Nephron progenitor cell (in vitro differentiated cells): ENCODE measurements around the gene ELANE.

Experiments
- DNase-seq: peaks from one replicate; pipeline ENCODE4 v3.0.0; 2021
- H3K27ac Mint-ChIP-seq: 2 replicates; pipeline ENCODE4 v1.8.0; 2021; ENCODE audit warnings: mild to moderate bottlenecking, moderate library complexity, mixed read lengths
- H3K27me3 Mint-ChIP-seq: 2 replicates; pipeline ENCODE4 v1.8.0; 2021; ENCODE audit warnings: mild to moderate bottlenecking, low read depth, mixed read lengths; ENCODE audit not compliant: poor library complexity
- H3K36me3 Mint-ChIP-seq: 2 replicates; pipeline ENCODE4 v1.8.0; 2021; ENCODE audit warnings: low read depth, mixed read lengths
- H3K4me1 Mint-ChIP-seq: 2 replicates; pipeline ENCODE4 v1.8.0; 2021; ENCODE audit warnings: mixed read lengths
- H3K4me3 Mint-ChIP-seq: 2 replicates; pipeline ENCODE4 v1.8.0; 2021; ENCODE audit warnings: mild to moderate bottlenecking, moderate library complexity, mixed read lengths
- H3K9me3 Mint-ChIP-seq: 2 replicates; pipeline ENCODE4 v1.8.0; 2021; ENCODE audit warnings: mild to moderate bottlenecking, moderate library complexity, mixed read lengths
- TF ChIP-seq, protein P1 (sequence below): fragments of 200-600 bp; sonication (generic); IDR thresholded peaks from 2 replicates; pipeline ENCODE4 v1.5.0; 2021; ENCODE audit warnings: antibody characterized with exemption

Gene ELANE

GRCh38 chr19:870963-871401, 18.9 kb downstream of the ELANE start:
- peaks cover 36% of the 10 kb centered on the region for H3K36me3 Mint-ChIP-seq
- peaks cover 6% of the 10 kb centered on the region for H3K4me1 Mint-ChIP-seq
- no peak for DNase-seq
- H3K27ac Mint-ChIP-seq, result no peak overlapping the region
- TF ChIP-seq, protein P1, sequence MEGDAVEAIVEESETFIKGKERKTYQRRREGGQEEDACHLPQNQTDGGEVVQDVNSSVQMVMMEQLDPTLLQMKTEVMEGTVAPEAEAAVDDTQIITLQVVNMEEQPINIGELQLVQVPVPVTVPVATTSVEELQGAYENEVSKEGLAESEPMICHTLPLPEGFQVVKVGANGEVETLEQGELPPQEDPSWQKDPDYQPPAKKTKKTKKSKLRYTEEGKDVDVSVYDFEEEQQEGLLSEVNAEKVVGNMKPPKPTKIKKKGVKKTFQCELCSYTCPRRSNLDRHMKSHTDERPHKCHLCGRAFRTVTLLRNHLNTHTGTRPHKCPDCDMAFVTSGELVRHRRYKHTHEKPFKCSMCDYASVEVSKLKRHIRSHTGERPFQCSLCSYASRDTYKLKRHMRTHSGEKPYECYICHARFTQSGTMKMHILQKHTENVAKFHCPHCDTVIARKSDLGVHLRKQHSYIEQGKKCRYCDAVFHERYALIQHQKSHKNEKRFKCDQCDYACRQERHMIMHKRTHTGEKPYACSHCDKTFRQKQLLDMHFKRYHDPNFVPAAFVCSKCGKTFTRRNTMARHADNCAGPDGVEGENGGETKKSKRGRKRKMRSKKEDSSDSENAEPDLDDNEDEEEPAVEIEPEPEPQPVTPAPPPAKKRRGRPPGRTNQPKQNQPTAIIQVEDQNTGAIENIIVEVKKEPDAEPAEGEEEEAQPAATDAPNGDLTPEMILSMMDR, result no peak
- H3K27me3 Mint-ChIP-seq, result no peaks in the 10 kb centered on the region
- no peak overlapping the region for H3K4me3 Mint-ChIP-seq
- H3K9me3 Mint-ChIP-seq, result no peaks in the 10 kb centered on the region

GRCh38 chr19:871446-872265, 19.6 kb downstream of the ELANE start:
- no peak for DNase-seq
- Mint-ChIP-seq H3K9me3 (no peaks in the 10 kb centered on the region), H3K27ac (no peak overlapping the region), H3K36me3 (peaks cover 40% of the 10 kb centered on the region), H3K4me3 (no peak overlapping the region), H3K27me3 (no peaks in the 10 kb centered on the region), H3K4me1 (peaks cover 6% of the 10 kb centered on the region)
- TF ChIP-seq, protein P1, result no peak

GRCh38 chr19:872266-872951, 20.3 kb downstream of the ELANE start:
- Mint-ChIP-seq H3K4me3 (no peak overlapping the region), H3K27ac (peak overlapping the region; percentile 57)
- peak; percentile 65 for DNase-seq

GRCh38 chr19:873084-873483, 21.0 kb downstream of the ELANE start:
- DNase-seq, result no peak
- Mint-ChIP-seq H3K36me3 (peaks cover 31% of the 10 kb centered on the region), H3K27me3 (no peaks in the 10 kb centered on the region), H3K4me3 (no peak overlapping the region), H3K9me3 (no peaks in the 10 kb centered on the region), H3K27ac (no peak overlapping the region), H3K4me1 (no peaks in the 10 kb centered on the region)
- TF ChIP-seq, protein P1, result no peak

More at GRCh38 chr19:872266-872951, 20.3 kb downstream of the ELANE start:
- peaks cover 38% of the 10 kb centered on the region for H3K36me3 Mint-ChIP-seq
- no peaks in the 10 kb centered on the region for H3K27me3 Mint-ChIP-seq
- TF ChIP-seq, protein P1, result no peak
- H3K4me1 Mint-ChIP-seq, result peaks cover 3% of the 10 kb centered on the region
- H3K9me3 Mint-ChIP-seq, result no peaks in the 10 kb centered on the region

- no peak overlapping the region for H3K27ac Mint-ChIP-seq
- H3K4me3 Mint-ChIP-seq, result no peak overlapping the region
- H3K36me3 Mint-ChIP-seq, result peaks cover 29% of the 10 kb centered on the region
- H3K4me1 Mint-ChIP-seq, result no peaks in the 10 kb centered on the region
- no peaks in the 10 kb centered on the region for H3K27me3 Mint-ChIP-seq
- H3K9me3 Mint-ChIP-seq, result no peaks in the 10 kb centered on the region
- DNase-seq, result no peak
- TF ChIP-seq, protein P1, result no peak
Observed at GRCh38 chr19:873561-874041, 21.5 kb downstream of the ELANE start.
